C4-2B (cell line): ENCODE results near the gene KIF7.
"Not testable (repeated sequence)": the region's sequence is repeated elsewhere in the genome, so short reads cannot be mapped to it uniquely, and the experiment has no call there.

Experiments
- CTCF ChIP-seq: fragments of 450-650 bp; conservative IDR thresholded peaks from 2 replicates; pipeline ENCODE4 v1.5.1; 2017; ENCODE audit warnings: mild to moderate bottlenecking
- ZFX ChIP-seq: fragments of 450-650 bp; IDR thresholded peaks from 2 replicates; pipeline ENCODE4 v1.6.1; 2017

GRCh38 chr15:89580747-89581146, 74.5 kb downstream of the KIF7 start:
- not testable (repeated sequence) for TF ChIP-seq CTCF, ZFX
